Measurements from ENCODE around the gene C2CD4A. TPM values are rescaled to one million over a fixed set of nuclear protein-coding genes. Genes with fewer than 3 reads are reported as not detected.
A peak's percentile ranks its signal among the peaks of the same experiment; 100 is the strongest.

C2CD4A gene
- polyA plus RNA-seq, 1 of the 3 experiments (the other 2 are of a cell fraction): not detected

DNA sequence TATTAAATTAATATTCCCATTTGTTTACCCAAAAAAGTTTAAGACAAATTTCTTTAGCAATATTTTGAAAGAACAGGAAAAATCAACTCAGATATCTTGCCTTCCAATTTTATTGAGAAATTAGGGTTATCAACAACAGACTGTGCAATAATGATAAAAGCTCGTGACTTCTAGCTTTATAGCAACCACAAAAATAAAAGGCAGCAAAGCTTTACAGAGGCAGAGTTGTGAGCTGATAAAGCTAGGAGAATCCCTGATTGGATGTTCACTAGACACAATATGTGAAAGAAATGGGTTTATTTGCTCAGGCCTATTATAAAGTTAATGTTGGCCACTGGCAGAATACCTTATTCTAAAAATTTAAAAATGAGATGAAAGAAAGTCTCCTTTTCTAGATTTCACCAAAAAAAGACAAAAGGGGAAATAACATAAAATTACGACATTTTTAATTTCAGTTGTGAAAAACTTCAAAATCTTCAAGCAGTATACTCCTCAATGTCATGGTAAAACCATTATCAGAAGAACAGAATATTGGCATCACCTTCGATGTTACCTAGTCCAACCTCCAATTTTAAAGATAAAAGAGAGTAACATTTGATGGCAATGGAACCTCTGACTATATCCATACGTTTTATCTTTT lies 9.3 kb upstream of the C2CD4A start:
- ChIA-PET CTCF (interaction anchor here (1.1 kb wide), 1 partner anchor 8 kb away, joined by 3 read pairs; no protein-coding TSS in a partner anchor), POLR2A (no interaction called here)
- Histone ChIP-seq H3K9me3 (no peaks in the 10 kb centered on the region), H3K9ac (no peak overlapping the region), H3K36me3 (replicated peaks in 1 of 2; ENCODE audit: control insufficient read depth in 1 of 2, insufficient read depth in 2 of 2, low read length in 1 of 2) (peaks cover 0 to 2% of the 10 kb centered on the region in 2 experiments), H3K27me3 (ENCODE audit: insufficient read depth) (no peaks in the 10 kb centered on the region), H3K4me3 (ENCODE audit: low read depth in 2 of 2, low read length in 1 of 2) (no peak overlapping the region), H3F3A (replicated peaks; ENCODE audit: insufficient read depth) (peaks cover 8% of the 10 kb centered on the region), H4K20me1 (ENCODE audit: insufficient read depth) (peaks cover 31% of the 10 kb centered on the region), H3K9me2 (no peaks in the 10 kb centered on the region), H3K27ac (ENCODE audit: low read depth in 2 of 2, low read length in 1 of 2) (no peak overlapping the region), H3K79me2 (ENCODE audit: insufficient read depth) (peaks cover 74% of the 10 kb centered on the region), H3K4me2 (no peak overlapping the region), H3K4me1 (ENCODE audit: control insufficient read depth in 1 of 2, insufficient read depth in 2 of 2, low read depth in 1 of 2, low read length in 1 of 2) (peaks cover 0 to 14% of the 10 kb centered on the region in 2 experiments; a peak in 2 of 4 replicates), H2AFZ (ENCODE audit: low read depth) (no peak overlapping the region)
- no peak for DNase-seq
- WGBS (ENCODE audit: low lambda C conversion rate): 93% methylated on average over 4 of the region's 4 CpGs
- TF ChIP-seq FOXM1 (IDR thresholded peaks at IDR 0.05; ENCODE audit: low read depth) (no peak), FOXJ3 (CRISPR knock-in tag; IDR thresholded peaks at IDR 0.05) (no peak), POLR2AphosphoS5 (IDR thresholded peaks at IDR 0.05; ENCODE audit: low read depth, low read length) (no peak), JUND (IDR thresholded peaks at IDR 0.05) (no peak), TEAD4 (IDR thresholded peaks at IDR 0.05; ENCODE audit: borderline replicate concordance, insufficient read depth) (no peak), RXRA (IDR thresholded peaks at IDR 0.05; ENCODE audit: borderline replicate concordance, low read depth) (no peak), TAF1 (IDR thresholded peaks at IDR 0.05; ENCODE audit: borderline replicate concordance, low read depth, low read length) (no peak), ELF1 (IDR thresholded peaks at IDR 0.05) (no peak), EP300 (IDR thresholded peaks at IDR 0.05; ENCODE audit: borderline replicate concordance in 1 of 2, low read depth in 1 of 2, low read length in 1 of 2) (no peak), TCF12 (IDR thresholded peaks at IDR 0.05) (no peak), MXI1 (IDR thresholded peaks at IDR 0.05; ENCODE audit: low read depth, low read length) (no peak), YY1 (IDR thresholded peaks at IDR 0.05; ENCODE audit: low read depth) (no peak), NRF1 (IDR thresholded peaks at IDR 0.05; ENCODE audit: low read depth, low read length) (no peak)
- TF ChIP-seq, protein P1, sequence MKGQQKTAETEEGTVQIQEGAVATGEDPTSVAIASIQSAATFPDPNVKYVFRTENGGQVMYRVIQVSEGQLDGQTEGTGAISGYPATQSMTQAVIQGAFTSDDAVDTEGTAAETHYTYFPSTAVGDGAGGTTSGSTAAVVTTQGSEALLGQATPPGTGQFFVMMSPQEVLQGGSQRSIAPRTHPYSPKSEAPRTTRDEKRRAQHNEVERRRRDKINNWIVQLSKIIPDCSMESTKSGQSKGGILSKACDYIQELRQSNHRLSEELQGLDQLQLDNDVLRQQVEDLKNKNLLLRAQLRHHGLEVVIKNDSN (IDR thresholded peaks at IDR 0.05; ENCODE audit: borderline replicate concordance, low read depth): no peak
- TF ChIP-seq, protein P2, sequence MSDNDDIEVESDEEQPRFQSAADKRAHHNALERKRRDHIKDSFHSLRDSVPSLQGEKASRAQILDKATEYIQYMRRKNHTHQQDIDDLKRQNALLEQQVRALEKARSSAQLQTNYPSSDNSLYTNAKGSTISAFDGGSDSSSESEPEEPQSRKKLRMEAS (IDR thresholded peaks at IDR 0.05; ENCODE audit: low read depth): no peak

DNA sequence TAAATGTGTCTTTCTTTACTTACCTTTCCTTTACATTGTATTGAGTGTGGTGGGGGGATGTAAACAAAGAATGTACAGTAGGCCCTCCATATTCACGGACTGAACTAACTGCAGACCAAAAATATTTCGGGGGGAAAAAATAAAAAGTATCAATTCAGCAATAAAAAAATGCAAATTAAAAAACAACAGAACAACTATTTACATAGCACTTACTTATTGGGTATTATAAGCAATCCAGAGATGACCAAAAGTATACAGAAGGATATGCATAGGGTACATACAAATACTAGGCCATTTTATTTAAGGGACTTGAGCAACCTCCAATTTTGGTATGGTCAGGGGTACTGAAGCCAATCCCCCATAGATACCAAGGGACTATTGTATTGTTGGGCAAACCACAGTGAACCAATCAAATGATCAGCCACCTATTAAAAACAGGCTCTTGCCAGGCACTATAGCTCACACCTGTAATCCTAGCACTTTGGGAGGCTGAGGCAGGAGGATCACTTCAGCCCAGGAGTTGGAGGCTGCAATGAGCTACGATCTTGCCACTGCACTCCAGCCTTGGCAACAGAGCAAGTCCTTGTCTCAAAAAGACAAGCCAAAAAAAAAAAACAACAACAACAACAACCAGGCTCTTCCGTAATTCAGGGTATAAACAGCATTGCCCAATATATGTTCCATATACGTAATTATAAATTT lies 8.3 kb upstream of the C2CD4A start:
- no peak overlapping the region for H3K9ac ChIP-seq
- peaks cover 0 to 13% of the 10 kb centered on the region in 2 experiments; a peak in 2 of 4 replicates for H3K4me1 ChIP-seq (ENCODE audit: control insufficient read depth in 1 of 2, insufficient read depth in 2 of 2, low read depth in 1 of 2, low read length in 1 of 2)
- WGBS (ENCODE audit: low lambda C conversion rate): 87% methylated on average over 5 of the region's 5 CpGs
- ChIA-PET CTCF (interaction anchor here (0.7 to 4.7 kb wide), 8 partner anchors 9 to 249 kb away, joined by 3 to 27 read pairs (median 5); no protein-coding TSS in a partner anchor), POLR2A (no interaction called here)
- H3K36me3 ChIP-seq (replicated peaks in 1 of 2; ENCODE audit: control insufficient read depth in 1 of 2, insufficient read depth in 2 of 2, low read length in 1 of 2): peaks cover 0 to 2% of the 10 kb centered on the region in 2 experiments
- H2AFZ ChIP-seq (ENCODE audit: low read depth): no peak overlapping the region
- no peaks in the 10 kb centered on the region for H3K9me3 ChIP-seq
- H3K27ac ChIP-seq (ENCODE audit: low read depth in 2 of 2, low read length in 1 of 2): no peak overlapping the region
- H3F3A ChIP-seq (replicated peaks; ENCODE audit: insufficient read depth): peaks cover 8% of the 10 kb centered on the region
- peak overlapping the region; percentile 89; the same call in 1 of the 2 replicates for H3K4me2 ChIP-seq
- no peak for DNase-seq
- peaks cover 64% of the 10 kb centered on the region for H3K79me2 ChIP-seq (ENCODE audit: insufficient read depth)
- peaks cover 22% of the 10 kb centered on the region for H4K20me1 ChIP-seq (ENCODE audit: insufficient read depth)
- H3K9me2 ChIP-seq: no peaks in the 10 kb centered on the region
- H3K27me3 ChIP-seq (ENCODE audit: insufficient read depth): no peaks in the 10 kb centered on the region
- peak overlapping the region in 1 of 2 experiments; percentile 9; a peak in 1 of 4 replicates for H3K4me3 ChIP-seq (ENCODE audit: low read depth in 2 of 2, low read length in 1 of 2)
- TF ChIP-seq RAD21 (IDR thresholded peaks at IDR 0.05; ENCODE audit: low read length) (no peak), EZH2phosphoT487 (IDR thresholded peaks at IDR 0.05; ENCODE audit: borderline replicate concordance, low read depth) (no peak), SMC3 (IDR thresholded peaks at IDR 0.05; ENCODE audit: low read depth, low read length) (no peak), RXRA (IDR thresholded peaks at IDR 0.05; ENCODE audit: borderline replicate concordance, low read depth) (no peak), MEF2A (IDR thresholded peaks at IDR 0.05; ENCODE audit: borderline replicate concordance, low read depth) (no peak), ELF1 (IDR thresholded peaks at IDR 0.05) (no peak), EP300 (IDR thresholded peaks at IDR 0.05; ENCODE audit: borderline replicate concordance in 1 of 2, low read depth in 1 of 2, low read length in 1 of 2) (no peak), YY1 (IDR thresholded peaks at IDR 0.05; ENCODE audit: low read depth) (no peak), MXI1 (IDR thresholded peaks at IDR 0.05; ENCODE audit: low read depth, low read length) (no peak), GATA2 (CRISPR knock-in tag; IDR thresholded peaks at IDR 0.05) (no peak), POLR2AphosphoS5 (IDR thresholded peaks at IDR 0.05; ENCODE audit: low read depth, low read length) (no peak)
- TF ChIP-seq, protein P3, sequence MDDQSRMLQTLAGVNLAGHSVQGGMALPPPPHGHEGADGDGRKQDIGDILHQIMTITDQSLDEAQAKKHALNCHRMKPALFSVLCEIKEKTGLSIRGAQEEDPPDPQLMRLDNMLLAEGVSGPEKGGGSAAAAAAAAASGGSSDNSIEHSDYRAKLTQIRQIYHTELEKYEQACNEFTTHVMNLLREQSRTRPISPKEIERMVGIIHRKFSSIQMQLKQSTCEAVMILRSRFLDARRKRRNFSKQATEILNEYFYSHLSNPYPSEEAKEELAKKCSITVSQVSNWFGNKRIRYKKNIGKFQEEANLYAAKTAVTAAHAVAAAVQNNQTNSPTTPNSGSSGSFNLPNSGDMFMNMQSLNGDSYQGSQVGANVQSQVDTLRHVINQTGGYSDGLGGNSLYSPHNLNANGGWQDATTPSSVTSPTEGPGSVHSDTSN (IDR thresholded peaks at IDR 0.05): no peak
- TF ChIP-seq, protein P2 (IDR thresholded peaks at IDR 0.05; ENCODE audit: low read depth): no peak
- TF ChIP-seq, protein P4, sequence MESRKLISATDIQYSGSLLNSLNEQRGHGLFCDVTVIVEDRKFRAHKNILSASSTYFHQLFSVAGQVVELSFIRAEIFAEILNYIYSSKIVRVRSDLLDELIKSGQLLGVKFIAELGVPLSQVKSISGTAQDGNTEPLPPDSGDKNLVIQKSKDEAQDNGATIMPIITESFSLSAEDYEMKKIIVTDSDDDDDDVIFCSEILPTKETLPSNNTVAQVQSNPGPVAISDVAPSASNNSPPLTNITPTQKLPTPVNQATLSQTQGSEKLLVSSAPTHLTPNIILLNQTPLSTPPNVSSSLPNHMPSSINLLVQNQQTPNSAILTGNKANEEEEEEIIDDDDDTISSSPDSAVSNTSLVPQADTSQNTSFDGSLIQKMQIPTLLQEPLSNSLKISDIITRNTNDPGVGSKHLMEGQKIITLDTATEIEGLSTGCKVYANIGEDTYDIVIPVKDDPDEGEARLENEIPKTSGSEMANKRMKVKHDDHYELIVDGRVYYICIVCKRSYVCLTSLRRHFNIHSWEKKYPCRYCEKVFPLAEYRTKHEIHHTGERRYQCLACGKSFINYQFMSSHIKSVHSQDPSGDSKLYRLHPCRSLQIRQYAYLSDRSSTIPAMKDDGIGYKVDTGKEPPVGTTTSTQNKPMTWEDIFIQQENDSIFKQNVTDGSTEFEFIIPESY (IDR thresholded peaks at IDR 0.05; ENCODE audit: borderline replicate concordance, low read depth): no peak

Measured in SK-N-SH (cell line).